HG03378 (cell line): ENCODE results near the gene GAS2.
A peak's percentile ranks its signal among the peaks of the same experiment; 100 is the strongest.

Source experiments
- ATAC-seq: cut with Tn5 transposase; IDR thresholded peaks from one replicate; pipeline ENCODE4 v1.9.1; 2021; ENCODE audit warnings: mild to moderate bottlenecking, moderate library complexity; ENCODE audit not compliant: unreplicated experiment

The GAS2 gene

DNA sequence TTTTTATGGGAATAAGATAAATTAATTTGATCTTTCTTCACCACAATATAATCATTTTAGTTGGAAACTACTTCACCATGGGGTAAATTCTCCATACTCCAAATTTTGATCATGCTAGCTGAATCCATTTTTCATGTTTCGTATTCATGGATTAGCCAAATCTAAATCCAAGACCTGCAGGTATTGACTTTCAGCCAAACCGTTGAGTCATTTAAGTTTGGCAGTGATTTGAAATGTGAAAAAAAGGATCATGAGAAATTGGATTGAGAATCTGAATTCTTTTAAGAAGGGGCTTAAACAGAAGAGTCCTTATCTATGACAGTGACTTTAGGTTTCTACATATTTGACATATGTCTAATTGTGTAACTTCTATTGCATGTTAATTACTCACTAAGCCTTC is 5.3 kb downstream of the GAS2 start:
- ATAC-seq = no peak

DNA sequence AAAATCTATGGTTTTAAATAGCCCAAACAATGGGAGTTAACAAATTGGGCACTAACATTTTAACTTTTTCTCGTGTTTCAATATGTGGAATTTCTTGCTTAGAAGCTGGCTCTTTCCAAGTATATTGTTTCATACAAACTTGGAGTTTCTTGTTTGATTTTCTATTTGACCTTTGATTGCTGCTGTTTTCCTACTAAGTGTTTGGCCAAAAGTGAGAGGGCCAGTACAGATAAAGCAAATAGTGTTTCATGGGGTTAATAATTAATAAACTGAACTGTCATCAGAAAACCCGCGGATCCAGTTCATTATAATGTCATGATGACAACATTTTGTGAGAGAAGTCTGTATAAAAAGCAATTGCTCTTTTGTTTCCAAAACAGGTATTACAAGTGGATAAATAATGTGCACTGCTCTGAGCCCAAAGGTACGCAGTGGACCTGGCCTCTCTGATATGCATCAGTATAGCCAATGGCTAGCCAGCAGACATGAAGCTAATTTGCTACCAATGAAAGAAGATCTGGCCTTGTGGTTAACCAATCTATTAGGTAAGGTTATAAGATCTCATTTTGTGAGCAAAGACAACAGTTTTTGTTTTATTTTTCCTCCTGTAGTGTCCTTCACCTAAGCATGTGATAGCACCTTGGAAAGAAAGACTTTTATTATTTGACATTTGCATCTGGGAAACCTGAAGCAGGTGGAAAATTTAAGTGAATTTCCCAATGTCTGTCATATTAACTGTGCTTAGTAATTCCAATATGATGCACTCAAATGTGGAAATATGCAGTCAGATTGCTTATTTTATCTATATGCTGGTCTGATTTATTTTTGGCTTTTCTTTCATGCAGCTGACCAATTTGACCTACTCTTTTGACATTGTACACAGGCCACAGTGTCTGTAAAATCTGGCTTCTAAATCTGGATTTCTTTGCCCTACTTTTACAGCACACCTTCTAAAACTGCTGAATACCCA is 8.3 kb downstream of the GAS2 start:
- peak; percentile 31 for ATAC-seq

DNA sequence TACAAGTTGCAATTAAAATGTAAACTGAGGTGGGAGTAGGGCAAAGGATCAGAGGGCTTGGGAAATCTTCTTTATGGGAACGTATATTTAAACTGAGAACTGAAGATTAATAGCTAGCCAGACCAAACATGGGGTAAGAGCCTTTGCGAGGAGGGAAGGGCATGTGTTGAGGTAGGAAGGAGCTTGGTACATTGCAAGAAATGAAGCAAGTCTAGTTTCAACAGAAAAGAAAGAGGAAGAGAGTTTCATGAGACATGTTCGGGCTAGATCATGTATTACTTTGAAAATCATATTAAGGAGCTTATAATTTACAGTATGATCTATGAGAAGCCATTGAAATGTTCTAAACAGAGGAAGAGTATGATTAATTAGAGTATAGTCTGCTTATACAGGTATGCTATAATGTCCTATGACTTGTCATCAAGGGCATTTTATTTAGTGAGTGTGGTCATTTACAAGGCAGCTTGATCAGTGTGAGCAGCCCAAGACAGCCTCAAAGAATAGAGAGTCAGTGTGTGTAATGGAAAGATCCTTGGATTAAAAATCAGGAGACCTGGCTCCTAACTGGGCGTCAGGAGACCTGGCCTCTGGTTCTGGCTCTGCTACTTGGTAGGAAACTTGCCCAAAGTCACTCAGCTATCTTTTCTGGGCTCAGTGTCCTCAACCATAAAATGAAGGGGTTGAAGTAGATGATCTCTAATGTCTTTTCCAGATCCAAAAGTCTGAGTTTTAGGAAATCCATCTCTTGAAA is 10.9 kb downstream of the GAS2 start:
- ATAC-seq = peak; percentile 37

DNA sequence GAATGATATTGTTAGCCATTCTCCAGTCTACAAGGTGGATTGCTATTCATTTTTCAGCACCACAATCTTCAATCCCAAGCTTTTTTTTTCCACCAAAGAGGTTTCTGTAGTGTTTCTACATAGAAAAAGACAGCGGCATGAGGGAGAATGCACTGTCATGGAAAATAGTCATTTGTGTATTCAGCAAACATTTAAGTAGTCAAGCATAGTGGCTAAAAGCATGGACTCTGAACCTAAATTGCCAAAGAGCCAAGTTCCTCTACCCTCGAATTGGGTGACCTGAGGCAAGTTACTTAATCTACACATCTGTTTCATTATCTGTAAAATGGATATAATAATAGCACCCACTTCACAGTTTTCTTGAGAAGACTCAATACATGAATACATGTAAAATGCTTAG is 14.2 kb downstream of the GAS2 start:
- ATAC-seq = no peak

DNA sequence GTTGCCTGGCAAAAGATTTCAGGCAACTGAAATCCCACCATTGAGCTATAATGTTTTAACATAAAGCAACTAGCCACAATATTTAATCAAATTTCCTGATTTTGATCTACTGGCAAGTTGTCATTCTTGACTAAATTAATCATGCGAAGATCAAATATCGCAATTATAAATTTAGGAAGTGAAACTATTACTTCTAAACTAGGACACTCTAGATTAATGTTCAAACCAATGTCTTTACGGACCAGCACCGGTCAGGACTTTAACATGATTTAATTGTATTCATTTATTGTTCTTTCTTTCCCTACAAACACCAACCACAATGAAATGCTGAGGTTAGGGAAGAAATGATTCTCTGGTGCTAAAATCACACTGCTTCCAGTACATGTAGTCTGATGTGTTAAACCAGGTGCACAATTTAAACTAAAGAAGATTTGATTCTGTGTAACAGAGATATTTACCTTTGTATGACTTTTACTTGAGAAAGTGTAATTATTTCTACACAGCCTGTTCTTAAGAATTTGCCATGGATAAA is 14.9 kb downstream of the GAS2 start:
- peak; percentile 82 for ATAC-seq

DNA sequence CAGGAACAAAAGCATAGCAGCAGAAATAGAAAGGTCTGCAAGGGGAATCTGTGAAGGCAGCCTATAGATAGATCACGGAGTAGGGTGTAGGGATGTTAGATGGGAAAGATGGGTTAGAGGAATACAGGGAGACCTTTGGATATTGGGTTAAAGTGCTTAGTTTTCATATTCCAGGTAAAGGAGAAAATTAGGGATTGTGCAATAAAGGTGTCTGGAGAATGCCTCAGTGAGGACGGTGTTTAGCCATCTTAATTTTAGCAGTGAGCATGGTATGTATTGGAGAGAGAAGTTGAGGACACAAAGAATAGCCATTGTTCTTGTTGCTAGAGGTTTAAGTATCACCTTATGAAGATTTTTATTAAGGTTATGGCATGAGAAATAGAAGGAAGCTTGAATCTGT is 17.7 kb downstream of the GAS2 start:
- ATAC-seq = no peak

DNA sequence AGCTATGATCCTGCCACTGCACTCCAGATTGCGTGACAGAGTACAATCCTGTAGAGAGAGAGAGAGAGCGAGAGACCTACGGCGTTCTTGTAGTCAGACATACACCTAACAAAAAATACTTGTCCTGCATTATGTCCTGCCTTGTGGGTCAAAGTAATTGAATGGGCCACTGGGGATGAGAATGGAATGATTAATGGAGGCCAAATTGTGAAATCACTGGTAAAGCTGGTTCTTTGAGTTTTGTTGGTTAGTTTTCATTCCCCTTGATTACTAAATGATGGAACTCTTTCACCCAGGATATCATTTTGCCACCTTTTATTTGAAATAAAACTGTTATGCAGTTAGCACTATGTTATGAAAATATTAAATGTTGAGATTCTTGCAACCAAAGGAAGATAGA is 18.7 kb downstream of the GAS2 start:
- ATAC-seq = no peak

DNA sequence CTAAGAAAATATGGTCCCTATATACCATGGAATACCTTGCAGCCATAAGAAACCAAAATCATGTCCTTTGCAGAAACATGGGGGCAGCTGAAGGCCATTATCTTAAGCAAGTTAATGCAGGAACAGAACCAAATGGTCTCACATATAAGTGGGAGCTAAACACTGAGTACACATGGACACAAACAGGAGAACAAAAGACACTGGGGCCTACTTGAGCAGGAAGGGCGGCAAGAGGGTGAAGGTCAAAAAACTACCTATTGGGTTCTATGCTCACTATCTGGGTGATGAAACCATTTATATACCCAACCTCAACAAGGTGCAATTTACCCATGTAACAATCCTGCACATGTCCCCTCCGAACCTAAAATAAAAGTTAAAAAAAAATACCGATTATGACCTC is 22.5 kb downstream of the GAS2 start:
- no peak for ATAC-seq

DNA sequence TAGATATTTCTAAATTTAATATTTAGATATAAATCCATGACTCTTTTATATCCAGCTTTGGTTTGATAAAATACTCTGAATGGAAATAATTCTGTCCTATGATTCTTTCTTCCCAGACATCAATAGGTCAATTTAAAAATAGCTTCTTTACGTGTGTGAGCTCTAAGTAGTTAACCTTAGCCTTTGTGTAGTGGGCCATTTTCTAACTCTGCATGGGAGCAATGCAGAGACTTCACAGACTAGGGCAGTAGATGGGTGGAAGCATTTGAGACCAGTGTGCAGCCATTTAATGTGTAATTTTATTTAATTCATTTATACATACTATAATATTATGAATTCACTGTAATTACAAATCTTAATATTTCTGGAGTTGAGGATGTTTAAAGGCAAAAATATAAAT is 23.8 kb downstream of the GAS2 start:
- no peak for ATAC-seq

DNA sequence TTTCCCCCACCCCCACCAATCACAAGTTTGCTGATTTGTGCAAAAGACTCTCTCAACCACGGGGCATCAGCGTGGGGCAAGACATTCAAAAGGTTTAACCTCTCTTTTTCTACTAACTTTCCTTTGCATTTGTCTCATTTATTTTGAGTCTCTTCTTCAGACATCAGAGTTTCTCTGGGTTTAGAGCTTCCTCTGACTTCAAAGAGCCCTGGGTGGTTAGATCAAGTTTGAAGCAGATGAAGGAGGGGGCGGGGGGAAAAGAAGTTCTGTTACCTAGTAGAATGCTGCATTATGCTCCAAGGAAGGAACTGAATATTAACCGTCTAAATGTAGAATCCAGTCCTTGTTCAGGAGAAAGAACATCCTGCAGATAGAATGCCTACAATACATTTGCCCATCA is 24.5 kb downstream of the GAS2 start:
- no peak for ATAC-seq

DNA sequence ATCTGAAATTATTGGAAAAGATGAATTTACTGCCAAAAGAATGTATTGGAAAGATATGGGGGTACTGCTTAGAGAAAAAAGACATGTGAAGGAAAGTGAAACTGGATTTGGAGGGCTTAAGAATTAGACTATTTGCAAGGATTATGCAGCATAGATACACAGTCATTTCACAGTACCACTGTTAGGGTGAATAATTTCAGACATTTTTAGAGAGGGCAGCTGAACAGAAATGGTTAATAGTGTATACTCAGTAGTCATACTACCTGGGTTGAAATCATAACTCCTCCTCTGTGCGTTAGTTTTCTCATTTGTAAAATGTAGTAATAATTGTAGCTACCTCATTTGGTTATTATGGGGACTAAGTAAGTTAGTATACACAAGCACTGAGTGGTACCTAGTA is 33.0 kb downstream of the GAS2 start:
- no peak for ATAC-seq

DNA sequence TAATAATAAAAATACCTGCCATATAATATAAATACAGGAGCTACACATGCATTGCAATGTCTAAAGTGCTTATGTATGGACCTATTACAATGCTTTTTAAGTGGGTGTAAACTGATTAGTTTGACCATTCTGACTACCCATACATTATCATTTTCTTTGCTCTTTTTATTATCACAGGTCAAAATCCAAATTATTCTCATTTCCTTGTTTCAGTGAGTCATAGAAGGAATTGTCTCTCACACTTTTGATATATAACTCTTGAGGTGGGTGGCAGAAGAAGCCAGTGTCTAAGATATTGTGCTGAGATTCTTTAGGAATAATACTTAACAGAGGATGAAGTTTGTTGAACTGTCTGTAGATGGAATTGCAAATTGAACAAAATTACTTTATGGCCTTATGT is 35.6 kb downstream of the GAS2 start:
- ATAC-seq = no peak

DNA sequence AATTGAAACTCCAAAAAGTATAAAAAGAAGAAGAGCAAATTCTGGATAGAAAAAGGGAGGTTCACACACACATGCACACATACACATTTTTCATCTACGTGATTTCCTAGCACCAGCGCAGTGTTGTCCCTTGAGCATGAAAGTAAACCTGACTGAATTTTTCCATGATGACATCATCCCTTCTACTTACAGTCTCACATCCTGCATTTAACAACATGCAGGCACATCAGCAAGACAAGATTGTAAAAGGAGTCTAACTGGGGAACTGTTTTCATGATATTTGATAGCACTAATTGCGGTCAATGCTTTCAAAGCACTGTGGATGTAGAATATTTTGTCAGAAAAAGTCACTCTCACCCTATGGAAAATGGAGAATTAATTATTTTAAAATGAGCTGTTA is 36.6 kb downstream of the GAS2 start:
- peak; percentile 52 for ATAC-seq

DNA sequence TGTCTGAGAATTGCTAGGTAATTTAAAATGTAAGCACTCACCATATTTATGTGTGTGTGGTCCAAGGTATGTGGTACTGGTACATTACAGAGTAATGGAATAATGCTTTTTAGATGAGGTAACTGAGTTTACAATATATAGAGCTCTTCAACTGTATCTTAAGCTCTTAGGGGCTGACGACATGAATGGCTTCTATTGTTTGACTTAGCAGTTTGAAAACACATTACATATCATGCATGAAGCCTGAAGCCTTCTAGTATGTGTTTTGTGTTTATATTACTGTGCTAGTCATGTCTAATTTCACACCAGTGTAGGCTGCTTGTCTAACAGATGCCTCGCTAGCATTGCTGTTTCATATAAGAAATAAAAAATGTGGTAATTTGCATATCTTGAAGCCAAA is 37.2 kb downstream of the GAS2 start:
- ATAC-seq = no peak

DNA sequence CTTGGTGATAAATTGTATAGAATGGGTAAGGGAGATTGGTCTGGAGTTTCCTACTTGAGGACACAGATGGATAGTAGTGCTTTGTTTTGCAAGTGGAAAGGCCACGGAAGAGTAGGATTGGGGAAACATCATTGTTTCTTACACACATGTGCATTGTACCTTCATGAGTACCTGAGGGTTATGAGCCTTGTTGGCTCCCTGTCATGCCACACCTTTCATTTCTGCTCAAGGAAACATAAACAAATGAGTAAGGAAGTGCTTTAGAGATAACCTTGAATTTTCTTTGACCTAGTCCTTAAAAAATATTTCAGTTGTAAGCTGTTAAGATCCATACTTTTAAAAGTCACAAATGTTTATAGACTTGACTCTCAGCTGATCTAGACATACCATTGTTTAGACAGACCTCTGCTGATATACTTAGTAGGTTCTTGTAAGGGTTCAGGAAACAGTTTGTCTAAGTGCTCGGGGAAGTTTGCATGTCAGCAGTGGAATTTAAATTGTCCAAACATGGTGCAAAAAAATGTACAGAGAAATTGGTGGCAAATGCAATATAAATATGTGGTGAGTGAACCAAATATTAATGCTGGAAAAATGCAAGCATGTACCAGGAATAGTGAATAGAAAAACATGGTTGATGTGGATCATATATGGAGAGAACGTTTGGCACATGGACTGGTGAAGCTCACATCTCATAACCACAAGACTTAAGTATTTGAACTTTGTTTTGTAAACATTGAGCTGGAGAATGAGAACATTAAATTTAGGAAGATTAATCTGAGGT is 40.9 kb downstream of the GAS2 start:
- no peak for ATAC-seq

DNA sequence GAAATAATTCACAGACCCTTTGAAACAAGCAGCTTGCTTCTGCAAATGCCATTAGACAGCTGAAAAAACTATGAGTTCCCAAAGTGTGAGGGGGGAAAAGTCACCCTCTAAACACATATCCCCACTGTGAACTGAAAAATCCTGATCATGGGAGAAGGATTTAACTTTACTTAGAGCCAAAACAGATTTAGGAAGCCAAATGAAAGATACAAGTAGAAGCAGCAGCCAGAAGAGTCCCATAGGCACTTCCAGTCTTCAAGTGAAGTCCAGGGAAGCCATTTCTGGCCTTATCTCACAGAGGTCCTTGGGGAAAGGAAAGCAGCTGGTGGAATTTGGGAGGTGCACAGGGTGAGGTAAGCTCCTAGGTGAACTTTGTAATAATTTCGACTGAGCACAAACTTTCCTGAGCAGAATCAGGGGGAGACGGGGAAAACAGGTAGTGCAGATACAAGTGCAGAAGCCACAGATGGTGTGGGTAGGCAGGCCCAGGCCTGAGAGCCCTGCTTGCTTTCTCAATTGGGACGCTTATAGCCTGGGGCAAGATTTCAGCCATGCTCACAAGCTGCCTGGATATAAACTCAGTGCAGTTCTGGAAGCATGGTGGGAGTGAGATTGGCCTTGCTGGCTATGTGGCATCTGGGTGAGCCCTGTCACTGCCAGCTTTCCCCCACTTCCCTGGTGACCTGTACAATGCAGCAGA is 44.8 kb downstream of the GAS2 start:
- no peak for ATAC-seq

DNA sequence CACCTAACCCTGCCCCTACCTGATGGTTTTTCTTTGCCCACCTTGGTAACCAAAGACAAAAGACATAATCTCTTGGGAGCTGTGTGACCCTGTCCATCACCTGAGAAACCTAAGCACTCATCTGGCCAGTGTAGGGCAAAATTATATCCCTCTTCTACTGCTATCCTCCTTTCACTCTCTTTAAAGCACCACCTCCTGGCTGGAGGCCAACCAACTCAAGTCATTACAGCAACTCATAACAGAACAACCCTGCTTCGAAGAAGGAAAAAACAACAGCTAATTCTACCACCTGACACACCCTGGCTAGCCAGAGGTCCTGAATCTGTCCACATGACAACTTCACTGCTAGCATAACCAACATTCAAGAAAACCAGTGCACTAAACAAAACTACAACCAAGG is 45.5 kb downstream of the GAS2 start:
- ATAC-seq = no peak

DNA sequence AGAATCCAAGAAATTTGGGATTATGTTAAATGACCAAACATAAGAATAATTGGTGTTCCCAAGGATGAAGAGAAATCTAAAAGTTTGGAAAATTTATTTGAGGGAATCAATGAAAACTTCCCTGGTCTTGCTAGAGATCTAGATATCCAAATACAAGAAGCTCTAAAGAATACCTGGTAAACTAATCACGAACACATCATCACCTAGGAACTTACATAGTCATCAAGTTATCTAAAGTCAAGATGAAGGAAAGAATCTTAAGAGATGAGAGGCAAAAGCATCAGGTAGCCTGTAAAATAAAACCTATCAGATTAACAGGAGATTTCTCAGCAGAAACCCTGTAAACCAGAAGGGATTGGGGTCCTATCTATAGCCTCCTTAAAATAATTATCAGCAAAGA is 46.9 kb downstream of the GAS2 start:
- ATAC-seq = no peak

DNA sequence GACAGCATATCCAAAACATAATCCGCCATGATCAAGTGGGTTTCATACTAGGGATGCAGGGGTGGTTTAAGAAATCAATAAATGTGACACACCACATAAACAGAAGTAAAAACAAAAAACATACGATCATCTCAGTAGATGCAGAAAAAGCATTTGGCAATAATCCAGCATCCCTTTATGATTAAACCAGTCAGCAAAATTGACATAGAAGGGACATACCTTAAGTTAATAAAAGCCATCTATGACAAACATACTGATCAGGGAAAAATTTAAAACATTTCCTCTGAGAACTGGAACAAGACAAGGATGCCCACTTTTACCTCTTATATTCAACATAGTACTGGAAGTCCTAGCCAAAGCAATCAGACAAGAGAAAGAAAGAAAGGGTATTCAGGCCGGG is 49.6 kb downstream of the GAS2 start:
- no peak for ATAC-seq

DNA sequence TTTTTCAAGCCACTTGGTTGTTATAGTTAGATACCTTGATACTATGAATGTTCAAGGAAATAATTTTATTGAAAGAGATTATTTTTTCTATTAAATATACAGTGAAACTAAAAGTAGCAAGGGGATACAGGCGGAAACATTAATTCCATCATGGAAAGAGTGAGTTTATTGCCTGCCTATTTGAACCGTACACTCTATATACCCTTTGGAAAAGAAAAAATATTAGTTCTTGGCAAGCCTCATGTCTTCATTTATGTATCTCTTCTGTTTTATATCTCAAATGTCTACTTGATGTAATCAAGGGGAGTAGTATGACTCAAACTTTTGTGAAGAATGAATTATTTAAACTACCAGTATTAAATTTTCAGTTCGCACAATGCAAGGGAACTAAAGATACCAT is 54.0 kb downstream of the GAS2 start:
- ATAC-seq = no peak

DNA sequence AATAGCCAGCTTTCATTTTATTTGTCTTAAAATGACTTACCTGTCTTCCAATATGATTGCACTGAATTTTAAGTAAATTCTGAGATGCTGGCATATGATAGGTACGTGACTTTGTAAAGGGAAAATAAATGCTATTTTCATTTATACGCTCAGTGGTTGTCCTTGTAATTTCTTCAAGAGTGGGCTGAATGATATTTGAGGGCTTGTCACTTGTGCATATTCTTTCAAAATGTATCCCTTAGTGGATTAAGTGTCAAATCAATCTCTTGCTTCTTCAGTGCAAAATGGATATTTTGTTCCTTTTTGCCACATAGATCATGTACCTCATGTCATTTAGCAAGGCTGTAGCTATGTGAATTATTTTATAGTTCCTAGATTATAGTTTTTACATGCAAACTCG is 56.9 kb downstream of the GAS2 start:
- no peak for ATAC-seq
